ENCODE measurements around the gene FBLN2. TPM values are rescaled to one million over a fixed set of nuclear protein-coding genes. Genes with fewer than 3 reads are reported as not detected.

Gene FBLN2
- total RNA-seq, 1 experiment from 2014 or later: 0.11 TPM

- Histone ChIP-seq H3K9ac (ENCODE audit: low read length) (no peak overlapping the region), H3K27ac (ENCODE audit: low read length) (no peak overlapping the region), H3K4me1 (ENCODE audit: insufficient read depth, low read length) (no peaks in the 10 kb centered on the region), H3K4me2 (ENCODE audit: low read length) (no peak overlapping the region), H2AFZ (ENCODE audit: low read length) (no peak overlapping the region), H4K20me1 (ENCODE audit: low read length) (no peaks in the 10 kb centered on the region), H3K9me2 (replicated peaks; ENCODE audit: low read length) (no peaks in the 10 kb centered on the region), H3K9me3 (ENCODE audit: low read length) (no peaks in the 10 kb centered on the region), H3K36me3 (ENCODE audit: low read depth, low read length) (no peaks in the 10 kb centered on the region), H3K4me3 (ENCODE audit: low read length) (no peak overlapping the region), H3K27me3 (ENCODE audit: low read length) (peaks cover 34% of the 10 kb centered on the region), H3K79me2 (ENCODE audit: low read length) (no peaks in the 10 kb centered on the region), H3F3A (ENCODE audit: low read length, unreplicated experiment) (no peaks in the 10 kb centered on the region)
- no TSS peak for BruUV-seq (replicated peaks)
- ATAC-seq: no peak
- intact Hi-C loops (cut with micrococcal nuclease): no loop called here
- no peak for DNase-seq
- POLR2A ChIA-PET (ENCODE audit: unreplicated experiment): no interaction called here
- TF ChIP-seq EZH2phosphoT487 (IDR thresholded peaks at IDR 0.05; ENCODE audit: borderline replicate concordance, low read length): no peak
- no peak for TF ChIP-seq CTCF (conservative IDR thresholded peaks at IDR 0.05; ENCODE audit: low read depth, low read length)
- no peak for TF ChIP-seq EZH2 (IDR thresholded peaks at IDR 0.05; ENCODE audit: low read length, unreplicated experiment)
- CTCF ChIA-PET: no interaction called here
Observed at GRCh38 chr3:13684350-13684749, 135.4 kb downstream of the FBLN2 start.

- no peaks in the 10 kb centered on the region for H3K4me1 ChIP-seq (ENCODE audit: insufficient read depth, low read length)
- no peak overlapping the region for H3K9ac ChIP-seq (ENCODE audit: low read length)
- intact Hi-C loops (cut with micrococcal nuclease): no loop called here
- no TSS peak for BruUV-seq (replicated peaks)
- no peaks in the 10 kb centered on the region for H3K36me3 ChIP-seq (ENCODE audit: low read depth, low read length)
- no peaks in the 10 kb centered on the region for H3K9me2 ChIP-seq (replicated peaks; ENCODE audit: low read length)
- H4K20me1 ChIP-seq (ENCODE audit: low read length): no peaks in the 10 kb centered on the region
- peaks cover 34% of the 10 kb centered on the region for H3K27me3 ChIP-seq (ENCODE audit: low read length)
- no peaks in the 10 kb centered on the region for H3K79me2 ChIP-seq (ENCODE audit: low read length)
- H3K27ac ChIP-seq (ENCODE audit: low read length): no peak overlapping the region
- H3K9me3 ChIP-seq (ENCODE audit: low read length): no peaks in the 10 kb centered on the region
- no peak overlapping the region for H3K4me3 ChIP-seq (ENCODE audit: low read length)
- POLR2A ChIA-PET (ENCODE audit: unreplicated experiment): no interaction called here
- no peak for TF ChIP-seq EZH2 (IDR thresholded peaks at IDR 0.05; ENCODE audit: low read length, unreplicated experiment)
- no peak for TF ChIP-seq CTCF (conservative IDR thresholded peaks at IDR 0.05; ENCODE audit: low read depth, low read length)
- TF ChIP-seq EZH2phosphoT487 (IDR thresholded peaks at IDR 0.05; ENCODE audit: borderline replicate concordance, low read length): no peak
- H3F3A ChIP-seq (ENCODE audit: low read length, unreplicated experiment): no peaks in the 10 kb centered on the region
- ATAC-seq: no peak
- H2AFZ ChIP-seq (ENCODE audit: low read length): no peak overlapping the region
- CTCF ChIA-PET: no interaction called here
- DNase-seq: no peak
- H3K4me2 ChIP-seq (ENCODE audit: low read length): no peak overlapping the region
Observed at GRCh38 chr3:13684854-13685253, 135.9 kb downstream of the FBLN2 start.

- Histone ChIP-seq H3K36me3 (ENCODE audit: low read depth, low read length) (no peaks in the 10 kb centered on the region), H2AFZ (ENCODE audit: low read length) (no peak overlapping the region), H3F3A (ENCODE audit: low read length, unreplicated experiment) (no peaks in the 10 kb centered on the region), H3K27me3 (ENCODE audit: low read length) (peaks cover 37% of the 10 kb centered on the region), H3K9me2 (replicated peaks; ENCODE audit: low read length) (no peaks in the 10 kb centered on the region), H3K4me2 (ENCODE audit: low read length) (no peak overlapping the region), H3K9ac (ENCODE audit: low read length) (no peak overlapping the region), H3K4me3 (ENCODE audit: low read length) (no peak overlapping the region), H4K20me1 (ENCODE audit: low read length) (no peaks in the 10 kb centered on the region), H3K79me2 (ENCODE audit: low read length) (no peaks in the 10 kb centered on the region), H3K9me3 (ENCODE audit: low read length) (no peaks in the 10 kb centered on the region), H3K4me1 (ENCODE audit: insufficient read depth, low read length) (no peaks in the 10 kb centered on the region), H3K27ac (ENCODE audit: low read length) (no peak overlapping the region)
- DNase-seq: no peak
- POLR2A ChIA-PET (ENCODE audit: unreplicated experiment): no interaction called here
- CTCF ChIA-PET: no interaction called here
- ATAC-seq: no peak
- intact Hi-C loops (cut with micrococcal nuclease): no loop called here
- BruUV-seq (replicated peaks): no TSS peak
- TF ChIP-seq EZH2phosphoT487 (IDR thresholded peaks at IDR 0.05; ENCODE audit: borderline replicate concordance, low read length): no peak
Observed at GRCh38 chr3:13685721-13686120, 136.8 kb downstream of the FBLN2 start.

Measured in PC-3 (cell line).